K562 (cell line): ENCODE results near the gene TNFAIP3. TPM values are rescaled to one million over a fixed set of nuclear protein-coding genes. Genes with fewer than 3 reads are reported as not detected.

Experiments used
- CAMTA2 ChIP-seq: fragments of 250-450 bp; sonication (Bioruptor Pico); conservative IDR thresholded peaks from 2 replicates; pipeline ENCODE4 v1.5.1; 2022
- CBFA2T2 ChIP-seq: fragments of 450-650 bp; conservative IDR thresholded peaks from 2 replicates; pipeline ENCODE4 v1.6.1; 2017; ENCODE audit warnings: mild to moderate bottlenecking
- CBFA2T3 ChIP-seq: fragments of 450-650 bp; IDR thresholded peaks from 2 replicates; pipeline ENCODE4 v1.6.1; 2017
- CREB3L1 ChIP-seq: fragments of 450-650 bp; IDR thresholded peaks from 2 replicates; pipeline ENCODE4 v1.6.1; 2014; ENCODE audit warnings: low read depth, mild to moderate bottlenecking, moderate library complexity, borderline replicate concordance
- DNMT1 ChIP-seq: fragments of 450-650 bp; IDR thresholded peaks from 2 replicates; pipeline ENCODE4 v1.6.1; 2016; ENCODE audit warnings: antibody characterized with exemption, mild to moderate bottlenecking
- ELF4 ChIP-seq: fragments of 450-650 bp; formaldehyde crosslinking; IDR thresholded peaks from 2 replicates; pipeline ENCODE4 v1.4.0; 2022; ENCODE audit warnings: missing genetic modification characterization
- ESRRA ChIP-seq: fragments of 450-650 bp; IDR thresholded peaks from 2 replicates; pipeline ENCODE4 v1.6.1; 2014; ENCODE audit warnings: low read depth, mild to moderate bottlenecking, moderate library complexity, borderline replicate concordance
- ESRRB ChIP-seq: fragments of 250-450 bp; sonication (Bioruptor Pico); IDR thresholded peaks from 2 replicates; pipeline ENCODE4 v1.5.0; 2020; ENCODE audit warnings: mild to moderate bottlenecking, moderate library complexity, borderline replicate concordance
- FOSL1 ChIP-seq: fragments of 200-800 bp; sonication (Bioruptor generic); conservative IDR thresholded peaks from 2 replicates; pipeline ENCODE4 v1.6.1; 2016; ENCODE audit warnings: missing genetic modification characterization, missing compliant biosample characterization
- GABPB1 ChIP-seq: sonication (generic); formaldehyde crosslinking; IDR thresholded peaks from 2 replicates; pipeline ENCODE4 v1.8.0; 2022; ENCODE audit warnings: mild to moderate bottlenecking, missing genetic modification reagents
- HDGF ChIP-seq: fragments of 450-650 bp; IDR thresholded peaks from 2 replicates; pipeline ENCODE4 v1.6.1; 2016
- HES1 ChIP-seq: fragments of 450-650 bp; IDR thresholded peaks from 2 replicates; pipeline ENCODE4 v1.6.1; 2016; ENCODE audit warnings: low read depth, mild to moderate bottlenecking, moderate library complexity
- HNRNPLL ChIP-seq: fragments of 200-400 bp; formaldehyde crosslinking; IDR thresholded peaks from 2 replicates; pipeline ENCODE4 v1.6.1; 2017; ENCODE audit warnings: low read length, low read depth, mild to moderate bottlenecking; ENCODE audit not compliant: poor library complexity, severe bottlenecking
- HOXB6 ChIP-seq: fragments of 250-450 bp; sonication (Bioruptor Pico); IDR thresholded peaks from 2 replicates; pipeline ENCODE4 v1.5.1; 2022; ENCODE audit warnings: mild to moderate bottlenecking, borderline replicate concordance
- JUNB ChIP-seq: fragments of 450-650 bp; formaldehyde crosslinking; conservative IDR thresholded peaks from 2 replicates; pipeline ENCODE4 v1.4.0; 2020; ENCODE audit warnings: mild to moderate bottlenecking
- LEF1 ChIP-seq: fragments of 450-650 bp; IDR thresholded peaks from 2 replicates; pipeline ENCODE4 v1.6.1; 2016; ENCODE audit warnings: mild to moderate bottlenecking
- MAX ChIP-seq: sonication (generic); formaldehyde crosslinking; IDR thresholded peaks from 2 replicates; pipeline ENCODE4 v1.9.0; 2022; ENCODE audit warnings: mild to moderate bottlenecking, missing genetic modification reagents
- NONO ChIP-seq, 2 experiments: fragments of 200-400 bp in 1 of 2; fragments of 450-650 bp in 1 of 2; formaldehyde crosslinking in 1 of 2; IDR thresholded peaks; 2 replicates each; pipeline ENCODE4 v1.6.1; 2017; ENCODE audit warnings: low read depth in 2 of 2, mild to moderate bottlenecking in 2 of 2, moderate library complexity in 2 of 2, low read length in 1 of 2
- NR2C2 ChIP-seq, 2 experiments: fragments of 200-800 bp in 1 of 2; sonication (Bioruptor generic) in 1 of 2; sonication (generic) in 1 of 2; formaldehyde crosslinking in 1 of 2; IDR thresholded peaks; 2 replicates each; pipeline versions ENCODE4 v1.6.1 to v1.8.0; 2016 to 2022; ENCODE audit warnings: mild to moderate bottlenecking in 1 of 2, missing compliant biosample characterization in 1 of 2, missing genetic modification characterization in 1 of 2, missing genetic modification reagents in 1 of 2
- SMAD2 ChIP-seq: fragments of 150-350 bp; IDR thresholded peaks from 2 replicates; pipeline ENCODE4 v1.6.1; 2014; ENCODE audit warnings: low read depth, mild to moderate bottlenecking, low read length
- TOE1 ChIP-seq, 2 experiments: fragments of 450-650 bp in 1 of 2; sonication (generic) in 1 of 2; formaldehyde crosslinking in 1 of 2; IDR thresholded peaks; 2 replicates each; pipeline versions ENCODE4 v1.7.1 to v1.8.0; 2016 to 2022; ENCODE audit warnings: borderline replicate concordance in 2 of 2, mild to moderate bottlenecking in 2 of 2, antibody characterized with exemption in 1 of 2, inconsistent platforms in 1 of 2, low read depth in 1 of 2, missing genetic modification reagents in 1 of 2, moderate library complexity in 1 of 2
- ZBTB2 ChIP-seq: fragments of 450-650 bp; IDR thresholded peaks from 2 replicates; pipeline ENCODE4 v1.6.1; 2016; ENCODE audit warnings: antibody characterized with exemption
- ZNF354B ChIP-seq: fragments of 250-450 bp; sonication (Bioruptor Pico); IDR thresholded peaks from 2 replicates; pipeline ENCODE4 v1.4.0; 2020
- ZNF444 ChIP-seq: fragments of 250-450 bp; sonication (Bioruptor Pico); IDR thresholded peaks from 2 replicates; pipeline ENCODE4 v1.4.0; 2020; ENCODE audit warnings: mild to moderate bottlenecking, moderate library complexity
- ZNF583 ChIP-seq: fragments of 250-450 bp; sonication (Bioruptor Pico); IDR thresholded peaks from 2 replicates; pipeline ENCODE4 v1.4.0; 2020
- polyA plus RNA-seq, 8 experiments: library from polyadenylated mRNA; depleted of rRNA in 4 of 8; stranded (reverse) in 5 of 8; unstranded in 3 of 8; fragments of >200 nt; fragmentation: Nextera tagmentation in 2 of 8; fragmentation: Illumina TruSeq in 1 of 8; extraction: Ambion mirVana in 2 of 8; extraction: Trizol in 1 of 8; gene quantifications; 2 replicates each; pipeline versions ENCODE4 v1.2.1 to v1.2.3, GENCODE V29; 2011 to 2014; ENCODE audit warnings: inconsistent platforms in 1 of 8, missing spikeins in 1 of 8
- total RNA-seq, 7 experiments: library from RNA; depleted of rRNA in 6 of 7; stranded (reverse); fragments of >200 nt in 6 of 7; fragmentation: Illumina TruSeq in 2 of 7; extraction: Trizol in 2 of 7; gene quantifications; 2 replicates each; pipeline versions ENCODE4 v1.2.1 to v1.2.3, GENCODE V29; 2011 to 2021; ENCODE audit warnings: low replicate concordance in 1 of 7

Gene TNFAIP3
- total and polyA plus RNA-seq, 9 of the 15 experiments (the other 6 are each of a cell fraction or from before 2014, with no cell fraction given), result 0.79 to 17.0 (median 6.4) TPM

GRCh38 chr6:137868721-137869548 is 1.9 kb downstream of the TNFAIP3 start (continued):
- no peak for TF ChIP-seq SMAD2
- TF ChIP-seq HES1, result no peak
- no peak for TF ChIP-seq GABPB1
- no peak for TF ChIP-seq ESRRA
- TF ChIP-seq LEF1, result peak; percentile 74
- TF ChIP-seq NR2C2 (CRISPR knock-in tag; IDR thresholded peaks at IDR 0.05), result no peak
- TF ChIP-seq NR2C2 (tag; IDR thresholded peaks at IDR 0.05), result no peak
- no peak for TF ChIP-seq ZNF444
- TF ChIP-seq NONO (IDR thresholded peaks at IDR 0.05; ENCODE audit: low read depth in 2 of 2, low read length in 1 of 2), result no peak
- no peak for TF ChIP-seq HOXB6
- no peak for TF ChIP-seq FOSL1
- TF ChIP-seq DNMT1, result no peak
- TF ChIP-seq CREB3L1, result no peak
- 0 out of 2 replicates have a peak, but pooled peaks have one; percentile 27 for TF ChIP-seq ELF4 (CRISPR knock-in tag)
- 0 out of 2 replicates have a peak, but pooled peaks have one; percentile 30 for TF ChIP-seq HDGF
- TF ChIP-seq TOE1 (IDR thresholded peaks at IDR 0.05; ENCODE audit: borderline replicate concordance), result no peak
- TF ChIP-seq TOE1 (CRISPR knock-in tag; IDR thresholded peaks at IDR 0.05; ENCODE audit: borderline replicate concordance, low read depth), result 0 out of 2 replicates have a peak, but pooled peaks have one; percentile 31
- no peak for TF ChIP-seq ESRRB
- TF ChIP-seq MAX (CRISPR knock-in tag), result no peak
- TF ChIP-seq ZNF583, result no peak
- TF ChIP-seq ZBTB2, result no peak
- TF ChIP-seq CAMTA2 (CRISPR knock-in tag), result no peak
- TF ChIP-seq CBFA2T2, result no peak
- no peak for TF ChIP-seq HNRNPLL
- TF ChIP-seq ZNF354B (CRISPR knock-in tag), result no peak
- no peak for TF ChIP-seq CBFA2T3
- TF ChIP-seq JUNB, result no peak
